Measurements from ENCODE around the gene SORCS3. TPM values are rescaled to one million over a fixed set of nuclear protein-coding genes. Genes with fewer than 3 reads are reported as not detected.

SORCS3 gene
- total and polyA plus RNA-seq, 9 of the 15 experiments (the other 6 are each of a cell fraction or from before 2014, with no cell fraction given), result not detected

GRCh38 chr10:104767282-104767681 lies 126.2 kb downstream of the SORCS3 start:
- in situ Hi-C loops (cut with MboI), result no loop called here

More at GRCh38 chr10:104767282-104767681, 126.2 kb downstream of the SORCS3 start:
- Histone ChIP-seq H3K27me3 (ENCODE audit: control insufficient read depth in 2 of 2, insufficient read depth in 2 of 2, low read length in 2 of 2) (no peaks in the 10 kb centered on the region), H3K4me3 (no peak overlapping the region), H3K27ac (ENCODE audit: extremely low read depth, low read depth, low read length) (no peak overlapping the region), H4K20me1 (replicated peaks; ENCODE audit: control insufficient read depth, insufficient read depth, low read length) (no peaks in the 10 kb centered on the region), H3K79me2 (ENCODE audit: control insufficient read depth, insufficient read depth, low read length) (no peaks in the 10 kb centered on the region), H3K9me1 (ENCODE audit: control insufficient read depth, insufficient read depth, low read length) (no peaks in the 10 kb centered on the region), H3K4me1 (replicated peaks in 1 of 2; ENCODE audit: control insufficient read depth in 2 of 2, insufficient read depth in 2 of 2, low read length in 2 of 2) (no peaks in the 10 kb centered on the region), H3K9ac (ENCODE audit: insufficient read depth in 1 of 2, low read depth in 2 of 2, low read length in 2 of 2) (no peak overlapping the region), H3K4me2 (ENCODE audit: insufficient read depth, low read length) (no peak overlapping the region), H2AFZ (ENCODE audit: low read depth, low read length) (no peak overlapping the region), H3K36me3 (ENCODE audit: control insufficient read depth, insufficient read depth, low read length) (no peaks in the 10 kb centered on the region), H3K9me3 (replicated peaks; ENCODE audit: control insufficient read depth, insufficient read depth, low read depth, low read length) (no peaks in the 10 kb centered on the region)
- DNase-seq (ENCODE audit: extremely low read depth in 1 of 4, low spot score in 3 of 4), result no peak
- WGBS (ENCODE audit: insufficient coverage, low coverage, missing lambda C conversion rate), result 0% methylated on average over 1 of the region's 2 CpGs
- intact Hi-C loops (cut with micrococcal nuclease), result no loop called here
- ATAC-seq, result no peak
- ChIA-PET CTCF (ENCODE audit: low intra/inter-chr PET ratio) (no interaction called here), POLR2A (no interaction called here)
- no peak for FAIRE-seq
- BruUV-seq (replicated peaks), result no TSS peak
- no peak for TF ChIP-seq RBM17 (IDR thresholded peaks at IDR 0.05; ENCODE audit: borderline replicate concordance, low read depth, low read length)
- TF ChIP-seq YY1 (IDR thresholded peaks at IDR 0.05; ENCODE audit: borderline replicate concordance in 1 of 3, control insufficient read depth in 1 of 3, extremely low read depth in 1 of 3, insufficient read depth in 3 of 3, insufficient read length in 1 of 3, insufficient replicate concordance in 2 of 3, low read depth in 1 of 3, low read length in 2 of 3), result no peak
- no peak for TF ChIP-seq ETS2 (tag; IDR thresholded peaks at IDR 0.05; ENCODE audit: borderline replicate concordance, poor library complexity, severe bottlenecking)
- TF ChIP-seq SRSF1 (IDR thresholded peaks at IDR 0.05; ENCODE audit: low read depth, low read length), result no peak
- TF ChIP-seq CREBBP (IDR thresholded peaks at IDR 0.05; ENCODE audit: low read depth, low read length), result no peak
- no peak for TF ChIP-seq MEIS2 (IDR thresholded peaks at IDR 0.05; ENCODE audit: partially characterized antibody)
- TF ChIP-seq ELK1 (CRISPR knock-in tag; IDR thresholded peaks at IDR 0.05), result no peak
- TF ChIP-seq ZBTB17 (CRISPR knock-in tag; IDR thresholded peaks at IDR 0.05), result no peak

All from K562 (cell line).